ENCODE measurements around the gene MROH8.
"Not testable (repeated sequence)": the region's sequence is repeated elsewhere in the genome, so short reads cannot be mapped to it uniquely, and the experiment has no call there.

Gene MROH8

GRCh38 chr20:37152284-37152683, 27.1 kb downstream of the MROH8 start:
- no peak for DNase-seq

GRCh38 chr20:37151529-37151928, 27.8 kb downstream of the MROH8 start:
- no peak for DNase-seq

- not testable (repeated sequence) for DNase-seq
Observed at GRCh38 chr20:37150864-37151263, 28.5 kb downstream of the MROH8 start.

GRCh38 chr20:37147250-37147649, 32.1 kb downstream of the MROH8 start:
- no peak for DNase-seq

GRCh38 chr20:37144856-37145404, 34.4 kb downstream of the MROH8 start:
- DNase-seq = no peak

- no peak for DNase-seq
Observed at GRCh38 chr20:37142708-37143107, 36.6 kb downstream of the MROH8 start.

- DNase-seq = no peak
Observed at GRCh38 chr20:37137547-37137946, 41.8 kb downstream of the MROH8 start.

GRCh38 chr20:37133952-37134351, 45.4 kb downstream of the MROH8 start:
- DNase-seq = no peak

GRCh38 chr20:37131486-37131885, 47.9 kb downstream of the MROH8 start:
- no peak for DNase-seq

- DNase-seq = no peak
Observed at GRCh38 chr20:37128803-37129202, 50.5 kb downstream of the MROH8 start.

- not testable (repeated sequence) for DNase-seq
Observed at GRCh38 chr20:37126290-37126689, 53.1 kb downstream of the MROH8 start.

GRCh38 chr20:37123441-37123840, 55.9 kb downstream of the MROH8 start:
- no peak for DNase-seq

GRCh38 chr20:37120497-37120896, 58.9 kb downstream of the MROH8 start:
- peak; percentile 67 for DNase-seq

GRCh38 chr20:37119356-37120036, 59.9 kb downstream of the MROH8 start:
- DNase-seq = no peak

- no peak for DNase-seq
Observed at GRCh38 chr20:37114012-37114411, 65.3 kb downstream of the MROH8 start.

- no peak for DNase-seq
Observed at GRCh38 chr20:37111926-37112455, 67.4 kb downstream of the MROH8 start.

GRCh38 chr20:37108676-37109075, 70.7 kb downstream of the MROH8 start:
- no peak for DNase-seq

- no peak for DNase-seq
Observed at GRCh38 chr20:37102571-37102970, 76.8 kb downstream of the MROH8 start.

- DNase-seq = no peak
Observed at GRCh38 chr20:37096415-37097041, 82.8 kb downstream of the MROH8 start.

- peak; percentile 87 for DNase-seq
Observed at GRCh38 chr20:37095599-37096414, 83.5 kb downstream of the MROH8 start, which contains the start of gene RBL1. TSS of gene RBL1 (minus strand) at chr20:37095997. CDS start at chr20:37095928, 69 bp downstream.

GRCh38 chr20:37095108-37095598, 84.2 kb downstream of the MROH8 start:
- DNase-seq = no peak

- no peak for DNase-seq
Observed at GRCh38 chr20:37090407-37090806, 88.9 kb downstream of the MROH8 start.

GRCh38 chr20:37081717-37082289, 97.5 kb downstream of the MROH8 start:
- no peak for DNase-seq

All from NCI-H526 treated with DMSO at 0.1 percent for 48 hours (cell line).